GM19463 (cell line): Measurements from ENCODE around the gene MXD4.

ENCODE experiments used
- ATAC-seq: cut with Tn5 transposase; IDR thresholded peaks from one replicate; pipeline ENCODE4 v1.9.1; 2021; ENCODE audit warnings: mild to moderate bottlenecking, moderate library complexity; ENCODE audit not compliant: unreplicated experiment

Gene MXD4

DNA sequence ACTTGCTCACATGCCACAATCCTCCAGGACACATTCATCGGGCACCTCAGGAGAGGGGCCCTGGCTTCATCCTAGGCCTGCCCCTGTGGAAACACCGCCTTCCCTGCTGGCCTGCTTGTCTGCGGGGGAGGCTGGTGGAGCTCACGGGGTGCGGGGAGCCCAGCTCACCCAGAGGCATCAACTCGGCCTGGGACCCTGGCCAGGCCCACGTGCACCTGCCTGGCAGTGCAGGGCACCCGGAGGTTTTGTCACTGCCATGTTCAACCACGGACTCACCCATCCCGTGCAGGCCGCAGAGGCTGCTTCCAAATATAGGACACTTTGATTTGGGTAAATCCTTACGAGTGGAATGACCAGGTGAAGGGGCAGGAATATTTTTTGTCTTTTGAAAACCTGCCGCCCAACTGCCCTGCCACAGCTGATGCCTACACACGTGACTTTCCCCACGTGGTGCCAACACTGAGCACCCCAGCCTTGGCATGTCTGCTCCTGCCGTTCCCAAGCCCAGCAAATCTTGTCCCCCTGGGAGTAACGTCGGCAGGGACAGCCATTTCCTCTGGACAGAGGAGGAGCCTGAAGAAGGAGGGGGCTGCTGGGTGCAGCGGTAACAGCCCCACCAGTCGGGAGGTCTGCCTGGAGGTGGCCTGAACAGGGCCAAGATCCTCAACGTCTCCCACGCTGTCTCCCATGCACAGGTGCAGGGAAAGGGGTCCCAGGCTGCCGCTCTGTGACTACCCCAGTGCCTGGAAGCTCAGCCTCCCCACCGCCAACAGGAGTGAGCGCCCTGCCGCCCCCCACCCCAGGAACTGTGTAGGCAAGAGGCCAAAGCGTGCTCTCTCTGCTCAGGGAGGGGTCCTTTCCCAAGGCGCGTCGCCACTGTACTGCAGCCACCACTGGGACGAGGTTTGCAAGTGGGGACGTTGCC, 8.5 kb downstream of the MXD4 start:
- ATAC-seq: no peak

DNA sequence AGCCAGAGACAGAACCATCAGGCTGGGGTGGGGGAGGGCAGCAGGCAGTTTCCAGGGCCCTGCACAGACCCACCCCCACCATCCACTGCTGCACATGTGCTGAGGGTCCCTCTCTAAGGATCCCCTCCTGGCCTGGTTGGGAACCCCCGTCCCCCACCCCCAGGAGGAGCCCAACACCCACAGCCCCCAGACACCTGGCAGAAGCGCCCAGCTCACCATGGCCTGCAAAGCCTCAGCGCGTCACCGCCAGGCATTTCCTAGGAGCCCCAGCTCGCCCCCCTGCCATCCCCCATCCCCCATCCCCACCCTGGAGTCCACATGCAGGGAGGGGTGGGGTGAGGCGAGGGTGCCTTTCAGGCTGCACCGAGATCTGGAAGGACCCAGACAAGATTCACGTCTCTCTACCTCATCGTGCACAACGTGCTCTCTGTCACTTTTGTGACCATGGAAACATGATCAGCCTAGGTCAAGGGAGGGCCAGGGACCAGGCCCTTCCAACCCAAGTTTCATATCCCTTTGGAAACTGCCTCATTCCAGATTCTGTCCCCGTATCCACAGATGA, 9.3 kb downstream of the MXD4 start:
- ATAC-seq: no peak

DNA sequence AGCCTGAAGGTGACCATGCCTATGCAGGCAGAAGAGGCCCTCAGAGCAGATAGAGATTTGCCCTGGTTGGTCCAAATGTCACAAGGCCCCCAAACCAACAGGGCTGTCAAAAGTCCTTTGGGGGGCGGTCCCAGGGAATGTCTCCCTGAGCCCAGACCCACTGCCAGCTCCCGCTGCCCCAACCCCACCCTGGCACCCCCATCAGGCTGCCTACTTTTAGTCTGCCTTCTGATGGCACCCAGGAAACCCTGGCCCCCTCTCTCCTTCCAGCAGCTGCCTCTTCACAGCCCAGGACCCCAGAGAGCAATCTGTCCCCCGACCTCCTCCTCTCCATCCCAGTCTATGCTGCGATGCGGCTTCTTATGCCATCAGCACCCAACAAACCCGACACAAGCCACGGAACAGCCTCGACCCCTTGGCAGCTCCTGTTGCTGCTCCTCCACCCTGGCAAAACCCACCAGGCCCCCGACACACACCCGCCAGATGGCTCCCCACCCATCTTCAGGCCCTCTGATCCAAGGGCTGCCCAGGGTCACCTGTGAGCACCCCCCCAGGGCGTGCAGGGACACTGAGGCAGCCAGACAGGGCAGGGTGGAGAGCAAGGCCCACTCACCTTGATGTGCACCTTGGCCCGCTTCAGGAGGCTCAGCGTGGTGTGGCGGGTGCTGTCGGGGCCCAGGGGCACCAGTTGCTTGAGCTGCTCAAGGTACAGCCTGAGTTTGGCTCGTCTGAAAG, 9.9 kb downstream of the MXD4 start:
- ATAC-seq: no peak

DNA sequence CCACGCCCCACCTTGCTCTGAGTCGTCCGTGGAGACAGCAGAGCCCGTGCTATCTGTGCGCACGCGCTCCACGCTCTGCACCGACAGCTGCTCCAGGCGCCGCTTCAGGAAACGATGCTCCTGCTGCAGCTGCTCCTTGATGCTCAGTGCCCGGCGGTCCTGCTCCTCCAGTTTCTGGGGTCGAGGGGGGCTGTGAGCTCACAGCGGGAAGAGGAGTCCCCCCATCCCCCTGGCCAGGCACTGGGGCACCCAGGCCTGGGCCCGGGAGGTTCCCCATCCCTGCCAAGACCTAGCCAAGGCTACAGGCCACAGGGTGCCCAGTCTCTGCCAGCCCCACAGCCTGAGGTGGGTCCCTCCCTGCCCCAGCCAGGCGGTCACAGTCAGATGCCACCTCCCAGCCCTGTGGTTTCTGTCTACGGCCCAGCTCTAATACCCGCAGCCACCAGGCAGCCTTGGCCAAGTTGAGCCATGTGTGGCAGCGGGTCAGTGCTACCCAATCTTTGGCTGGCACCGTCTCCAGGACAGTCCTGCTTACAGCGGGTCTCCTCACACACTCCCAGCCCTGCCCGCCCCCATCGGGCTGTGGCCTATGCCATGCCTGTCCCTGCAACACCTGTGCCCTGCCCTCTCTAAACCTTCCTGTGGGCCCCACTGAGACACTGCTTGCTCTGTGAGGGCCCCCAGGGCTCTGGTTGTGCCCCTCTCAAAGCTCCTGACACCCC, 10.7 kb downstream of the MXD4 start:
- ATAC-seq: no peak

DNA sequence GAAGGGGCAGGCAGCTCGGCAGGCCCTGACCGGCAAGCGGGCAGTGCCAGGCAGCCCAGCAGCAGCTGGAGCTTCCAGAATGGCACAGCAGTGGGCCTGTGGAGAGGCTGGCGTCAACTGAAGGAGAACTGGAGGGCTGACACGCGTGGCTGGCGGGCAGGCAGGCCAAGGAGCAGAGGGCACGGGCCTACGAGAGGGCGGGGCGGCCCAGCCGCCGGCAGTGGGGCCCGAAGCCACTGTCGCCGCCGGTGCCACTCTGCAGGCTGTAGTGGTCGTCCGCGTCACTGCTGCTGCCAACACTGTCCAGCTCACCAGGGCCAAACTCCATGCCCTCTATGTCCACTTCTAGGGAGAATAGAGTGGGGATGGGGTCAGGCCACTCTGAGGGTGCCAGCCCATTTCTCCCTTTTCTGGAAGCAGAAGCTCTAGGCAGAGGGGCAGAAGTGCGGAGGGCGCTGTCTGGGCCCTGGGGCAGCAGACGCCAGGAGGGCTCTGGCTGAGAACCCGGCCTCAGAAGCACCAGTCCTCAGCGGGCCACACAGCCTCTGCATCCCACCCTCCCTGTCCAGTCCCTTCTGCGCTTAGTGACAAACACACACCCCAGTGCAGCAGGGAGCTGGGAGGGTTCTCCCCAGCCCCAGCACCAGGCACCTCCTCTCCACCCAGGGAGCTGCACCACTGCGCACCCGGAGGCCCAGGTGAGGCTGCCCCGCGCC, 11.4 kb downstream of the MXD4 start:
- ATAC-seq: no peak

DNA sequence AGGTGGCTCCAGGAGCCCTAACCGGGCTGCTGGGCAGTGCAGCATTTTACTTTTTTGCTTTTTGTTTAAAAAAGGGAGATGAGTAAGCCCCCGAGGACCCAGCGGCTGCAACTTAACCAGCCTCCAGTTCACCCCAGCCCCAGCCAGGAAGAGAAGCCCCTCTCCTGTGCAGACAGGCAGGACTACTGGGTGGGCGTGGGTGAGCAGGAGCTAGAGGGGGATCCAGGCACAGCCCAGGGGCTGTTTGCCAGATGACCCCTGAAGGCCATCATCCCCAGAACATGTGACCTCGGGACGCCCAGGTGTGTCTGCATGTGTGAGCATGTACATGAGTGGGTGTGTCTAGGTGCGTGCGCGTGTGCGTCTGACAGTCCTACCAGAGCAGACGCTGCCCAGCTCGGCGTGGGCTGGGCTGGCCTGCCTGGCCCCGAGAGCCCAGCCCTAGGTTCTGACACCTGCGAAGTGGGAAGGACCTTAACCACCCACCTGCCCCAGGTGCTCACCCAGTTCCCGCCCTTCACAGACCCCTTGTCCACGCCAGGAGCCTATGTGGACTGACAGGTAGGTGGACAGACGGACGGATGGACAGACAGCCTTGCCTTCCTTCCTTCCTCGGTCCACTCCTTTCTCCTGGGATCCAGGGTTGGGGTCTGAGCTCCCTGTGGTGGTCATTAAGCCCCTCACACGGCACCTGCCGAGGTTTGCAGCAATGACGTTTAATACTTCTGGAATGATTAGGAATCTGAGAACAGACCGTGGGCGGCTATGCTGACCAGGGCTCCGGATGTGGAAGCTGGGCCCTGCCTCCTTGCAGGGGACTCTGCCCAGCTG, 12.2 kb downstream of the MXD4 start:
- no peak for ATAC-seq

DNA sequence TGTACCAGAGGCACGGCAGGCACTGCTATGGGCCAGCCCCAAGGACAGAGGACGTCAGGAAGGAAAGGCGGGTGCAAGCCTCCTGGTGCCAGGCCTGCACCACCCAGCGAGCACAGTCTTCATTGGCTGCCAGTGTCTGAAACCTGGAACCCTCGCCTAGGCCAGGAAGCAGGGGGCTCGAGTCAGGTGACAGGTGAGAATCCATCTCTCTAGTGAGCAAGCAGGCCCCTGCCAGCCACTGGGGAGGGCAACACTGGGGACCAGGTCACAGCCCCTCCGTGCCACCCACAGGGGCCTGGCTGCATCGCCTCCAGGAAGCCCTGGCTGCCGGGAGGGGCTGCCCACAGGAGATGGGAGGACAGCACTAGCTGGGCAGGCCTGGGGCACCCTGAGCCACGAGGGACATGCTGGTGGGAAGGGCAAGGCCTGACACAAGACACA, 13.1 kb downstream of the MXD4 start:
- no peak for ATAC-seq

DNA sequence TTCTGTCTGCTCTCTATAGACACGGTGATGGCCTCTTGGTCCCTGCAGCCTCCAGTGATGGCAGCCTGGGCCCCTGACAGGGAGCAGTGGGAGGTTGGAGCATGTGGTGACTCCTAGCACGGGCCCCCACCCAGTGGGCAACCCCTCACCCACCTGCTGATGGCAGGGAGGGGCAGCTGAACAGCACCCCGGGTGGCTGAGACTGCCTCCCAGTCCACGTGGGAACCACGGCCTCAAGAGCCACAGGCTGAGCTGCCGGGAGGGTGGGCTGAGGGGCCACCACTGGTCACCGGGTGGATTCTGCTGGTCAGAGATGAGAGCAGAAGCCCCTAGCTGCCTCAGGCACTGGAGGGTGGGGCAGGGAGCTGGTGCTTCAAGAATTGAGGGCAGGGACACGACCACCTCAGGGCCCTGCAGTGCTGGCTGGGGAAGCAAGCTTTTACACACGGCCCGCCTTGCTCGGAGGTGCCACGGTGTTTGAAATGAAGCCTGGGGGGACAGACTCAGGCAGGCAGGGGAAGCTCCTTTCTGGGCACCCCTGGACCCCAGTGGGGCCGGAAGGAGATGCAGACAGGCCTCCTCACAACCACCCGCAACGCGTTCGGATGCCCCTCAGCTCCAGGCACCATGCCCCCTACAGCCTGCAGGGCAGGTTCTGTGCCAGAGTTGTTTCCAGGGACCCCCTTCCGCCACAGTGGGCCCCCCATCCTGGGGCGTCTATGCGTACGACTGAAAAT, 13.7 kb downstream of the MXD4 start:
- ATAC-seq: no peak

DNA sequence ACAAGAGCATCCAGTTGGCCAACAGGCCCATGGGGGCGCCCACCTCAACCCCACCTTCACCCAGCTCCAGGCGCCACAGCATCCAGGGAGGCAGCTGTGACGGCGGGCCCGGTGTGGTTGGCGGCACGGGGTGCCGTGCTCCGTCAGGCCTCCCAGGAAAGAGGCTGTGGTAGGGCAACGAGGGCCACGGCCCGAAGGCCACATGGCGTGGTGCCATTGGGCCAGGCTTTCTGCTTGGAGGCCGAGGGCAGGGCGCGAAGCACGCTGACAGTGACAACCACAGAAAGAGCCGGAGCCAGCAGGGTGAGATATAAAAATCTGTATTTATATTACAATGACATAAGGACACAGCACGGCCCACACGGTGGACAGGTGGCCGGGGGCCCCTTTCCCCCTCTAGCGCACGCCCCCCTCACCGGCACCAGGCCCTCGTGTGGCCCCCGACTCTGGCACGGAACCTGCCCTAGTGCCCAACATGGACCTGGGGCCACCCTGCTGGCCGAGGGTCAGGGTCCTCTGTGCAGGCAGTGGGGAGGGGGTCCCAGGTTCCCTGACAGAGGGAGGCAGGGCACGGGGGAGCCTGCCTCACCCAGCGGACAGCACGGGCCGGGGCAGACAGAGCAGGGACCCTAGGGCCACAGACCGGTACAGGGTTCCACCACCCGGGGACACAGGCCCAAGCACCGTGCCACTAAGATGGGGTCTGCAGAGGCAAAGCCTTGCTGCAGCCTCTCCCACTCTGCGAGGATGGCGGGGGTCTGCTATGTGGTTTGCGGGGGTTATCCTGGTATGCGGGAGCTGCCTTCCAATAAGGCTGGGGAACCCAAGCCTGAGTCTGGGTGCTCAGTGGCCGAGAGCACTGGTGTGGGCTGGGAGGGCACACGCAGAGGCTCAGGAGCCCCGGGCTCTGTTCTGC, 14.5 kb downstream of the MXD4 start:
- ATAC-seq: no peak

DNA sequence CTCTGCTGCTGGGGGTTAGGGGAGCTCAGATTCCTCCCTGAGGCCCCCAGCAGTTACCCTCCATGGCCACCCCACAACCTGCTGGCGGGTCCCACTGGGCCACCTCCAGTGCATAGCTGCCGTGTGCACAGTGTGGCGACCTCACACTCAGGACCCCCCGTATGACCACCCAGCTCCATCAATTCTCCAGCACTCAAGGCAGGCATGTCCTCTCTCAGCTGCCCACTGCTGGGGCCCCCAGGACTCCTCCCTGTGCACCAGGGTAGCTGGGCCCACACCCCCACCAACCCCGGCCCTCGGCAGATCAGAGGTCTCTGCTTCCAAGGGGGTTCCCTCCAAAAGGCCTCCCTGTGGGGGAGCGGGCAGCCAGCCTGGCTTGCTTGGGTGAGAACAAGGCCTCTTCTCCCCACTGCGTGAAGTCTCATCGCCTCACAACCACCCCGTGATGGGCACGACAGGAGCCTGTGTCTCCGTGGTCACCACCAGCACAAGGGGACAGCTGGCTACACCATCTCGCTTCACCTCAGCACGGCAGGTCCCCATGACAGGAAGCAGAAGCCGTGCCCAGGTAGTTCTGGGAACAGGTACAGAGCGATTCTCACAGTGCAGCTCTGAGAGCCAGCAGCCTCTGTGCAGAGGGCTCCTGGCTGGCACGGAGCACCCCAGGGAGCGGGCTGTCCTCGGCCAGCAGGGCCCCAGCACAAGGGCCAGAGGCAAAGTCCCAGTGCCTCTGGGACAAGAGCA, 15.4 kb downstream of the MXD4 start:
- no peak for ATAC-seq

DNA sequence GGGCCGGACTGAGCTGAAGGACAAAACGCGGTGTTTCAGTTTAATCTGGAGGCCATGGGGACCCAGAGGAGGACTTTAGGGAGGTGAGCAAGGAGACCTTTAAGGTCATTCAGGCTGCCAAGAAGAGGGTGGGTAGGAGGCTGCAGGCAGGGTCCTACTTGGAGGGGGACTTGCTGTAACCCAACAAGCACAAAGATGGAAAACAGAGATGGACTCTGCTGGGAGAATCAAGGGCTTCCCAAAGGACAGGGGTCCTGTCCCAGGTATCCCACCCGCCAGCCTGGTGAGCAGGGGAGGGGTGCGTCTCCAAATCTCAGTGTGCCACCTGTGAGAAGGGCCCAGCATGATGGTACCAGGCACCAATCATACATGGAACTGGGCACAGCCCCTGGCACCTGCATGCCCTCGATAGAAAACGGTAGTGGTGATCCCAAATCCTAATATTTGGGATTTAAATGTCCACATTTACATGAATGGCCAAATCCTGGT, 16.1 kb downstream of the MXD4 start:
- no peak for ATAC-seq

DNA sequence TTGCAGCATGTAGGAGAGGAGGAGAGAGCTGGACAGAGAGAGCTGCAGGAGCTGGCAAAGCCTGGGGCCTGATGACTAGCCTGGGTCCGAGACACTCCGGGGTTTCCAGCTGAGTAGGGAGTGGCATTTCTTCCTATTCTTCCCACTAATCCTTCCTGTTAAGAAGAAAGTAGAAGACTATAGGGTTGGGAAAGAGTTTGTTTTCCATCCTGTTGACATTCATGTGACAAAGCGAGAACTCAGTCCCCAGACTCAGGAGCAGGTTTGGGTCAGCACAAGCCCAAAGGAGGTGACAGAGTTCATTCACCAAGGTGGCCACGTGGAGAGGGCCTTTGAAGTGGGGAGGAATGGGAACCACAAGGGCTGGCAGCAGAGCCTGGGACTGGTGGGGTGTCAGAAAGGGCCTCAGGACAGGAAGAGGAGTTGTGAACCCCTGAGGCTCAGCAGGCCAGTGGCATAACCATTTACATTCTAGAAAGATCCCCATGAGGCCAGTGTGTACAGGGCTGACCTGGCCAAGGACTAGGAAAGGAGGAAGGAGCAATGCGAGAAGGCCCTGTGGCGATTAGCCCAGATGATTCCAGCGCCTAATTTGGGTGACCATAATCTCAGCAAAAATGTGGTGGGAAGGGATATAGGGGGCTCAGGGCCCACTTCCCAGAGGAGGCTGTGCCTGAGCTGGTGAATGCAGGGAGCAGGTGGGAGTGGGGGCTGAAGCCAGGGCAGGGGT, 16.7 kb downstream of the MXD4 start:
- no peak for ATAC-seq

DNA sequence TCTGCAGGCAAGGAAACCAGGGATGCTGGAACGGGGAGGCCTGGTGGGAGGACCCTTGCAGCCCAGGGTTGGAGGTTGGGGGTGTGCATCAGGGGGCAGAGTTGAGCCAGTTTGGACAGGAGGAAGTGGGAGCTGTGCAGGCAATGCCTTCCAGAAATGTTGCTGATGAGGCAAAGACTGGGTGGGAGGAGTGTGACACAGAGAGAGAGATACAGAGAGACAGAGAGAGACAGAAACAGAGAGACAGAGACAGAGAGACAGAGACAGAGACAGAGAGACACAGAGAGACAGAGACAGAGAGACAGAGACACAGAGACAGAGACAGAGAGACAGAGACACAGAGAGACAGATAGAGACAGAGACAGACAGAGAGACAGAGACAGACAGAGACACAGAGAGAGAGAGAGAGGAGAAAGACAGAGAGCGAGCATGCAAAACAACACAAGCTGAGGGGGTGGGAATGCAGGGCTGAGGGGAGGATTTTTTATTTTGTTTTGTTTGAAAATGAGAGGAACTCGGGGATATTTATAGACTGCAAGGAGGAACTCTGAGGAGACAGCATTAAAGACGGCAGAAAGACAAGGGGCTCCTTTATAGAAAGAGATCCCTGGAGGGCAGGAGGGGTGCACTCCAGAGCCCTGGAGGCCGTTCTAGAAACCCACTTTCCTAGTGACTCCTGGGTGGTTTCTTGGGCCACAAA, 18.1 kb downstream of the MXD4 start:
- no peak for ATAC-seq

DNA sequence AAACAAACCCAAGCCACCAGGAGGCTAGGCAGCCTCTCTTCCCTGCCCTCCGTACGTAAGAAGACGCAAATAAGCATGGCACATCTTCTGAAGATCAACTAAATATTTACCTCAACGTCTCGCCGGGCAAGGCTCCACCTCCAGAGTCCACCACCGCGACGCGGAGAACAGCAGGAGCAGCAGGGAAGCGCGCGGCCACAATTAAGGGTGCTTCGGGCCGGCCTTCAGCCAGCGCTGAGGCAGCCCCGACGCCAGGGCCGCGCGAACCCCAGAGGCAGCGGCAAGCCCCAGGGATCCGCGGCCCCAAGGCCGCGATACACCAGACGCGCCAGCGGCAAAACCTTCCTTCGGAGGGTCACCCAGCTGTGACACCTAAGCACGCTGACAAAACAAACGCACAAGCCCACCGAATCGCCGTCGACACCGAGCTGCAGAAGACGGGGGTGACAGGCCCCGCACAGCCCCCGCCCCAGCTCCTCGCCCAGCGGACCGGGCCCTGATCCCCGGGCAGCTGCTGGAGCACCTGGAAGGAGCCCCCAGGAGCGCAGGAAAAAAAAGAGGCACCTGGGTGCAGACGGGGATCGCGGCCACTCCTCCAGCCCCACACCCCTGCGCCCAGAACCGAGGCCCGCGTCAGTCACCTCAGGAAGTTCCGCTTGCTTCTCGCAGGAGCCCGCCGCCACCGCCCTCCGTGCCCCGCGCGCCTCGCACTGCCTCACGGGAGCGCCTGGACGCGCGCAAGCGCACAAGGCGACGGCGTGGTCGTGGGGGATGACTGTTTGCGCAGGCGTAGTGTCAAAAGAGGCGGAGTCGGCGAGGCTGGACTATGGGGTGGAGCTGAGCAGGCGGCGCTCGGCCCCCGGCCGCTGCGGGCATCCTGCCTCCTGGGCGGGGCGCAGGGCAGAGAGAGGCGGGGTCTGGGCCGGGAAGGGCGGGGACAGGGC, 20.2 kb downstream of the MXD4 start, which contains the start of the genes HAUS3 and POLN:
TSS of gene HAUS3 (minus strand) at position 712 of the 944 bp plus-strand sequence. CDS start 1,175 bp downstream, outside the sequence.
TSS of gene POLN (minus strand) at position 712 of the 944 bp plus-strand sequence. CDS start 12,890 bp downstream, outside the sequence.
- ATAC-seq: peak; percentile 89
